ENCODE data around the gene PIKFYVE. TPM values are rescaled to one million over a fixed set of nuclear protein-coding genes. Genes with fewer than 3 reads are reported as not detected.

The PIKFYVE gene
- total RNA-seq, 1 donor from 2014 or later = 38.8 TPM

- Mint-ChIP-seq H3K9me3 (ENCODE audit: unreplicated experiment) (peaks cover 9% of the 10 kb centered on the region), H3K4me1 (ENCODE audit: unreplicated experiment) (peaks cover 2% of the 10 kb centered on the region), H3K27me3 (ENCODE audit: unreplicated experiment) (no peaks in the 10 kb centered on the region), H3K4me3 (ENCODE audit: unreplicated experiment) (no peak overlapping the region), H3K36me3 (ENCODE audit: unreplicated experiment) (peaks cover 48% of the 10 kb centered on the region), H3K27ac (ENCODE audit: unreplicated experiment) (no peak overlapping the region)
- no peak for DNase-seq (ENCODE audit: extremely low spot score, unreplicated experiment)
- no peak for TF ChIP-seq CTCF (IDR thresholded peaks at IDR 0.05)
Observed at GRCh38 chr2:208285853-208286252, 19.8 kb downstream of the PIKFYVE start.

DNA sequence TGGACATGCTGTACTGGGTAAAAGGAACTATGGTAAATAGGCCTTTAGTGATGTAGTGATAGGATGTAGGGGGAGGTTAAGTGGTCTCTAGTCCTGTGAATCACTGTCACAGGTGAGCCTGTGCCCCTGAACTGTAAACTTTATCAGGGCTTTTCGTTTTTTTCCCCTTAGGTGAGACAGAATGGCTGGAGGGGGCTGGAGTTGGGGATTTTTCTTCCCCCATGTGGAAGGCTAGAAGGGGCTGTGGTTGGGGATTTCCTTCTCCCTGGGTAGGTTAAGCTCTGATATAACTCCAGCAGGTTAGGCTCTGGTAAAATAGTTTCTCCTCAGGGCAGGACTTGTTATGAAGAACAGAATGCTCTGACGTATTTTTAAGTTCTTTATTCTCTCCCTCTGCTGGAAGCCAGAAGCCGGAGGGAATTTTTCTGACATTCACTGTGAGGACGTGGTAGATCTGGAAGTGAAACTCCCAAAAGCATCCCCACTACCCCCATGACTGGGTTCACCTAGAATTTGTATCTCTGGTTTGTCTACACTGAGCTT, 28.5 kb downstream of the PIKFYVE start:
- H3K27me3 Mint-ChIP-seq (ENCODE audit: unreplicated experiment) = no peaks in the 10 kb centered on the region
- DNase-seq (ENCODE audit: extremely low spot score, unreplicated experiment) = no peak
- no peak overlapping the region for H3K4me3 Mint-ChIP-seq (ENCODE audit: unreplicated experiment)
- H3K9me3 Mint-ChIP-seq (ENCODE audit: unreplicated experiment) = peaks cover 13% of the 10 kb centered on the region
- peaks cover 65% of the 10 kb centered on the region for H3K36me3 Mint-ChIP-seq (ENCODE audit: unreplicated experiment)
- H3K4me1 Mint-ChIP-seq (ENCODE audit: unreplicated experiment) = peaks cover 2% of the 10 kb centered on the region
- no peak overlapping the region for H3K27ac Mint-ChIP-seq (ENCODE audit: unreplicated experiment)
- TF ChIP-seq CTCF (IDR thresholded peaks at IDR 0.05) = no peak

DNA sequence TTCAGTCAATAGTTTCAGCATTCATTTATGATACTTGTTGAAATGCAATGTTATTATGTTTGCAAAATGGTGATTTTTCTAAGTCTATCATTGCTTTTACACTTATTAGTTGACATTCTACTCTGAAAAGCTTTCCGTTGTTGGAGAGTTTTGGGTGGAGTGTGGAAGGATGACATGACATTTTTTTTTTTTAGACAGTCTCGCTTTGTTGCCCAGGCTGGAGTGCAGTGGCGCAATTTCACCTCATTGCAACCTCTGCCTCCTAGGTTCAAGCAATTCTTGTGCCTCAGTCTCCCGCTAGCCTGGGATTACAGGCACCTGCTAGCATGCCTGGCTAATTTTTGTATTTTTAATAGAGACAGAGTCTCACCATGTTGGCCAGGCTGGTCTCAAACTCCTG, 29.8 kb downstream of the PIKFYVE start:
- H3K4me1 Mint-ChIP-seq (ENCODE audit: unreplicated experiment) = peaks cover 2% of the 10 kb centered on the region
- no peaks in the 10 kb centered on the region for H3K27me3 Mint-ChIP-seq (ENCODE audit: unreplicated experiment)
- no peak for TF ChIP-seq CTCF (IDR thresholded peaks at IDR 0.05)
- no peak overlapping the region for H3K4me3 Mint-ChIP-seq (ENCODE audit: unreplicated experiment)
- peaks cover 64% of the 10 kb centered on the region for H3K36me3 Mint-ChIP-seq (ENCODE audit: unreplicated experiment)
- no peak overlapping the region for H3K27ac Mint-ChIP-seq (ENCODE audit: unreplicated experiment)
- no peak for DNase-seq (ENCODE audit: extremely low spot score, unreplicated experiment)
- H3K9me3 Mint-ChIP-seq (ENCODE audit: unreplicated experiment) = peaks cover 4% of the 10 kb centered on the region

DNA sequence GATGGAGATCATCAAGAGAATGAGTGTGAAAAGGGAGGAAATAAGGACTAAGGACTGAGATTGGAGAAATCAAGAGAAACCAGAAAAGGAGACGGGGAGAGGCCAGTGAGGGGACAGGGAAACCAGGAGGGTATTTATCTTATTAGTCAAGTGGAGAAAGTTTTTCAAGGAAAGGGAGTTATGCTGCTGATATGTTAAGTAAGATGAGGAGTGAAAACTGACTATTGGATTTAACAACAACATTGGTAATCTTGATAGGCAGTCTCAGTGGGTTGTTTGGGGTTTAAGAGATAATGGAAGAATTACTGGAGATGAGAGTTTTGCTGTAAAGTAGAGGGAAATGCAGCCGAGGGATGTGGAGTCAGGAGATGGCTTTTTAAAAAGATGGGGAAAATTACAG, 30.6 kb downstream of the PIKFYVE start:
- Mint-ChIP-seq H3K27me3 (ENCODE audit: unreplicated experiment) (no peaks in the 10 kb centered on the region), H3K4me3 (ENCODE audit: unreplicated experiment) (no peak overlapping the region), H3K36me3 (ENCODE audit: unreplicated experiment) (peaks cover 63% of the 10 kb centered on the region), H3K27ac (ENCODE audit: unreplicated experiment) (no peak overlapping the region), H3K9me3 (ENCODE audit: unreplicated experiment) (no peaks in the 10 kb centered on the region), H3K4me1 (ENCODE audit: unreplicated experiment) (peaks cover 2% of the 10 kb centered on the region)
- DNase-seq (ENCODE audit: extremely low spot score, unreplicated experiment) = no peak
- no peak for TF ChIP-seq CTCF (IDR thresholded peaks at IDR 0.05)

DNA sequence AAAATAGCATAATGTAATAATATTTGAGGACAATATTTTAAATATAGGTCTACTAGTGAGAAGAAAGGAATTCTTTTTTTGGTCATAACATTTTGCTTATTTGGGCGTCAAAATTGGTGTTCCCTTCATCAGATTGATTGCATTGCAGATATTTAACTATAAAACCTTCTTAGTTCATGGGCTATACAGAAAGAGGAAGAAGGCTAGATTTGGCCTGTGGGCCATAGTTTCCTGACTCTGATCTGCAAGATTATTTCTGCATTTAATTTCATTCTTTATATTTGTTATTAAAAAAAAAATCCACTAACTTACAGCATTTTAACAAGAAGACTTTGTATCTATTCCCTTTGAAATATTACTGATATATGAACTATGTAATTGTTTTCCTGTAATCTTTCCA, 31.9 kb downstream of the PIKFYVE start:
- no peaks in the 10 kb centered on the region for H3K9me3 Mint-ChIP-seq (ENCODE audit: unreplicated experiment)
- no peak overlapping the region for H3K27ac Mint-ChIP-seq (ENCODE audit: unreplicated experiment)
- H3K4me1 Mint-ChIP-seq (ENCODE audit: unreplicated experiment) = peaks cover 2% of the 10 kb centered on the region
- TF ChIP-seq CTCF (IDR thresholded peaks at IDR 0.05) = no peak
- H3K27me3 Mint-ChIP-seq (ENCODE audit: unreplicated experiment) = no peaks in the 10 kb centered on the region
- no peak for DNase-seq (ENCODE audit: extremely low spot score, unreplicated experiment)
- H3K4me3 Mint-ChIP-seq (ENCODE audit: unreplicated experiment) = no peak overlapping the region
- peaks cover 59% of the 10 kb centered on the region for H3K36me3 Mint-ChIP-seq (ENCODE audit: unreplicated experiment)

Measured in osteocyte (in vitro differentiated cells).